ENCODE data around the gene IZUMO2. TPM values are rescaled to one million over a fixed set of nuclear protein-coding genes. Genes with fewer than 3 reads are reported as not detected.

The IZUMO2 gene
- total RNA-seq (not detected), polyA plus RNA-seq (not detected)
- long read RNA-seq, donor 1 = 0 reads
- long read RNA-seq, donor 2 = 0 reads
- long read RNA-seq, donor 3 = 0 reads
- long read RNA-seq, donor 4 = 0 reads
- long read RNA-seq, donor 5 = 0 reads
- long read RNA-seq, donor 6 = 0 reads
- long read RNA-seq, donor 7 = 0 reads
- long read RNA-seq, donor 8 = 0 reads
- long read RNA-seq, donor 9 = 0 reads
- long read RNA-seq, donor 10 = 0 reads

GRCh38 chr19:50162988-50163387, at the start of gene IZUMO2:
Gene IZUMO2 (minus strand): TSS chr19:50163281. CDS start chr19:50163194, 87 bp downstream.
- H3K9me3 ChIP-seq (replicated peaks in 1 of 3) = no peaks in the 10 kb centered on the region
- TF ChIP-seq CTCF (IDR thresholded peaks at IDR 0.05) (no peak), POLR2A (IDR thresholded peaks at IDR 0.05) (no peak)
- no peak within 1 kb of the TSS for H3K27ac ChIP-seq
- intact Hi-C loops (cut with DNase I) = no loop called here
- 16 to 28% (median 23%) methylated on average over 10 to 26 of the region's 26 CpGs for WGBS, 4 donors
- H3K36me3 ChIP-seq (replicated peaks in 1 of 2) = no peaks in the 10 kb centered on the region
- H3K27me3 ChIP-seq = peaks cover 13% of the 10 kb centered on the region
- DNase-seq = no peak
- no peak within 1 kb of the TSS for H3K4me3 ChIP-seq
- no peaks in the 10 kb centered on the region for H3K4me1 ChIP-seq (replicated peaks in 1 of 2)

GRCh38 chr19:50210425-50210824, 47.3 kb upstream of the IZUMO2 start:
- WGBS, 4 donors = 87 to 94% (median 92%) methylated on average over 25 to 46 of the region's 46 CpGs

GRCh38 chr19:50209131-50209530, 46.0 kb upstream of the IZUMO2 start:
- Histone ChIP-seq H3K4me1 (replicated peaks in 1 of 2) (no peaks in the 10 kb centered on the region), H3K27ac (no peak overlapping the region), H3K4me3 (no peak overlapping the region), H3K36me3 (replicated peaks in 1 of 2) (no peaks in the 10 kb centered on the region), H3K27me3 (peaks cover 18% of the 10 kb centered on the region), H3K9me3 (replicated peaks in 1 of 3) (no peaks in the 10 kb centered on the region)
- WGBS, 4 donors = 80 to 88% (median 83%) methylated on average over 7 of the region's 7 CpGs
- DNase-seq = no peak
- intact Hi-C loops (cut with DNase I) = no loop called here
- TF ChIP-seq CTCF (IDR thresholded peaks at IDR 0.05) = no peak
- TF ChIP-seq POLR2A (IDR thresholded peaks at IDR 0.05) = no peak

More at GRCh38 chr19:50210425-50210824, 47.3 kb upstream of the IZUMO2 start:
- Histone ChIP-seq H3K36me3 (replicated peaks in 1 of 2) (no peaks in the 10 kb centered on the region), H3K4me3 (no peak overlapping the region), H3K27me3 (peaks cover 5% of the 10 kb centered on the region), H3K27ac (no peak overlapping the region), H3K4me1 (replicated peaks in 1 of 2) (no peaks in the 10 kb centered on the region), H3K9me3 (replicated peaks in 1 of 3) (no peaks in the 10 kb centered on the region)
- intact Hi-C loops (cut with DNase I) = no loop called here
- DNase-seq = no peak
- TF ChIP-seq POLR2A (IDR thresholded peaks at IDR 0.05) (no peak), CTCF (IDR thresholded peaks at IDR 0.05) (no peak)

- TF ChIP-seq POLR2A (IDR thresholded peaks at IDR 0.05) (no peak), CTCF (IDR thresholded peaks at IDR 0.05) (no peak)
- Histone ChIP-seq H3K4me1 (replicated peaks in 1 of 2) (no peaks in the 10 kb centered on the region), H3K27me3 (peaks cover 32% of the 10 kb centered on the region), H3K36me3 (replicated peaks in 1 of 2) (no peaks in the 10 kb centered on the region), H3K27ac (no peak overlapping the region), H3K4me3 (no peak overlapping the region), H3K9me3 (replicated peaks in 1 of 3) (no peaks in the 10 kb centered on the region)
- DNase-seq = no peak
- 71 to 79% (median 74%) methylated on average over 2 of the region's 2 CpGs for WGBS, 4 donors
- intact Hi-C loops (cut with DNase I) = no loop called here
These were observed 44.6 kb upstream of the IZUMO2 start for GRCh38 chr19:50207730-50208129.
